ENCODE results near the gene LRRC7.
"Not testable (repeated sequence)": the region's sequence is repeated elsewhere in the genome, so short reads cannot be mapped to it uniquely, and the experiment has no call there.

LRRC7 gene

GRCh38 chr1:69911301-69911801, 343.6 kb downstream of the LRRC7 start:
- DNase-seq, result no peak

- DNase-seq, result no peak
Observed at GRCh38 chr1:69913977-69914376, 346.3 kb downstream of the LRRC7 start.

DNA sequence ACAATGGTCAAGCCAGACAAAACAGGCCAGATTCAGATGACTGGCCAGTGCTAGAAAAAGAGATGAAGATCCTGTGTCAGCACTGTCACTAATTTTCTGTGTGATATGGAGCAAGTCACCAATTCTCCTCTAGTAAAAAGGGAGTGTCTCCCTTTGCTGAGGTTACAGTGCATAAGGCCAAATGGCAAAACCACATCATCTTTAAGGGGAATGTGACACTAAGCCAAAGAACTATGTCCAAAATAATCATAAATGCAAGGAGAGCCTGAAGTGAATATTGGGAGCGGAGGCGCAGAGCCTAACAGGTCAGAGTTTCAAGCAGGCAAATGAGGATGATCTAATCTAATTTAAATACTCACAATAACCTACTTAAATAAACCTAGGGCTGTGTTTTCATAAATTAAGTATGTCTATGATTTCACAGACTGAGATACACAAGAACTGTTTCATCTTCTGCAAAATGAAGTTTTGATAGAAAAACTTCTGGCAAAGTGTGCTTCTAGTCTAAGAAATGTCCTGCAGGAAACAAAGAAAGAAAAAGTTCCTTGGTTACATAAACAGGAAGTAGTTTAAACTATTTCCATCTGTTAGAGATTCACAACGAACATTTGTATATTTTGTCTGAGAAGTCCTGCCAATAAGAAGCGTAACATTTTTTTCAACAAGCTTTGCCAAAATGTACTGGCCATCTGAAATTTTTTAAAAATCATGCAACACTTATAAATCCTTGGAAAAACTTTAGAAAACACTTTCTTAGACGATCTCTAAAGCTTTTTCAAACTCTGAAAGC, 347.4 kb downstream of the LRRC7 start:
- no peak for DNase-seq

- no peak for DNase-seq
Observed at GRCh38 chr1:69919129-69919921, 351.6 kb downstream of the LRRC7 start.

GRCh38 chr1:69919922-69920273, 352.2 kb downstream of the LRRC7 start:
- DNase-seq, result no peak

DNA sequence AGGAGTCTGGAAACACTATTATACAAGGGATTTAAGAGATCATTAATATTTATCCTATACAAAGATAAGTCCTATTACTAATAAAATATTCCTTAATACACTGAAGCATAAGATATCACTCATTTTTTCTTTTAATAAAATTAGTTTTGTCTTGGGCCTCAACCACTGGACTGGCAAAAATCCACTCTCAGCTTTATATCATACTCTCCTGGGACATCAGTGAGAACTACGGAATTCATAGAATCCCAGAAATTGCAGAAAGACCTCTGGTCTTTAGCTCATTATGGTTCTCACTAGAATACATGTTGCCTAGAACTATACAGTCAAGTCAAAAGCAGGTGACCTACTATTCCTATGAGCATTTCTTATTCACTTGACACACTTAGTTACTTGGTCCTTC, 352.7 kb downstream of the LRRC7 start:
- DNase-seq, result no peak

DNA sequence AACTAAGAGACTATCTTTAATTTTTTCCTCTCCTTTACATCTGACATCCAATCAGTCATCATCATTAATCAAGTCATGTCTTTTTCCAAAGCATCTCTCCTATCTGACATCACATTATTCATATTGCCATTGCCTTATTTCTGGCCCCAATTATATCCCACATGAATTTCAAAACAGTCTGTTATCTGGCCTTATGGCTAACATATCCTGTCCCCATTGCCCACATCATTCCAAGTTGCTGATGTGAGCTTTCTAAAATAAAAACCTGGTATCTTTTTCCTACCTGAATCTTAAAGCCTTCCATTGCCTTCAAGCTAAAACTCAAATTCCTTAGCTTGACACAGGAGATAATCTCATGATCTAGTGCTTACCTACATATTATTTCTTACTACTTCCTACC, 353.8 kb downstream of the LRRC7 start:
- no peak for DNase-seq

- not testable (repeated sequence) for DNase-seq
Observed at GRCh38 chr1:69928234-69928633, 360.5 kb downstream of the LRRC7 start.

DNA sequence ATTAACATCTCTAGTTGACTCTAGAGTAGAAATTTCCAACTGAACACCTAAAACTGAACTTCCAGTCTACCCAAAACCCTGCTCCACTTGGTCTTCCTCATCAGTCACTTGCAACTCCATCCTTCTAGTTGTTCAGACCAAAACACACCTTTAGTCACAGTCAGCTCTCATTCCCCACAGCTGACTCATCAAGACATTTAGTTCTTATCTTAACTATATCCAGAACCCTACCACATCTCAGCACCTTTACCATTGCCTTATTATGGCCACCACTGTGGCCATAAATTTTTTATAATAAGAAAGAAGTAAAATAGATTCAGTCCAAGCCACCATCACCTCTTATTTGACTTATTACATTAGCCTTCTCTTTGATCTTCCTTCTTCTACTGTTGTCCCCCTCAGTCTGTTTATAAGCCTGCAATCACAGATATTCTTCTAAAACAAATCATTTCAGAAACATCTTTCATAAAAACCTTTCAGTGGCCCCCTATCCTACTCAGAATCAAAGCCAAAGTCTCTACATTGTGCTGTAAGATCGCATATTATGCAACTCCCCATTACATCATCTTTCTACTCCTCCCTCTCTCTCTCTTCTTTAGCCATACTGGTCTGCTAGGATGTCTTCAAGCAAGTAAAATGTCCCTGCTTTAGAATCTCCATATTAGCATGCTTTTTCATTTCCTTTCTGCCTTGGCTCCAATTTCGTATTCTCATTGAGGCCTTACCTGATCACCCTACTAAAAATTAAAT, 361.8 kb downstream of the LRRC7 start:
- no peak for DNase-seq

- no peak for DNase-seq
Observed at GRCh38 chr1:69930396-69930795, 362.7 kb downstream of the LRRC7 start.

DNA sequence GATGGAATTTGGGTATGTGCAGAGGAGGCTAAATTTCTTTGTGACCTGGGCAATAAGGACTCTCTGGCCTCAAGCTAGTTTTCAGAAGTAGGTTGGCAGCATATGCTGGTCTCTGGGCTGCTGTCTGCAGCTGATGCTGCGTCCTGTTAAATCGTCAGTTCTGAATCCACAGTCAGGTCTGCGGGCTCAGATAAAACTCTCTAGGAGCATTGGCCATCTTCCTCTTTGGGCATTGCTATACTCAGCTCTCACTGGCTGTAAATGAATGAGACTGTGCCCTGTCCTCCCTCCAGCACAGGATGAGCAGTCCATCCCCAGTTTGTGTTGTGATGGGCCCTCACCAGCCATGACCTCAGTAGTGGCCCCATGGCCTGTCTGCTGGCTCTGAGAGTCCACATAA, 365.0 kb downstream of the LRRC7 start:
- DNase-seq, result no peak

- DNase-seq, result no peak
Observed at GRCh38 chr1:69940231-69940630, 372.5 kb downstream of the LRRC7 start.

- no peak for DNase-seq
Observed at GRCh38 chr1:69940816-69941215, 373.1 kb downstream of the LRRC7 start.

GRCh38 chr1:69943030-69943429, 375.3 kb downstream of the LRRC7 start:
- DNase-seq, result no peak

GRCh38 chr1:69946935-69947334, 379.2 kb downstream of the LRRC7 start:
- no peak for DNase-seq

GRCh38 chr1:69947837-69948236, 380.1 kb downstream of the LRRC7 start:
- no peak for DNase-seq

DNA sequence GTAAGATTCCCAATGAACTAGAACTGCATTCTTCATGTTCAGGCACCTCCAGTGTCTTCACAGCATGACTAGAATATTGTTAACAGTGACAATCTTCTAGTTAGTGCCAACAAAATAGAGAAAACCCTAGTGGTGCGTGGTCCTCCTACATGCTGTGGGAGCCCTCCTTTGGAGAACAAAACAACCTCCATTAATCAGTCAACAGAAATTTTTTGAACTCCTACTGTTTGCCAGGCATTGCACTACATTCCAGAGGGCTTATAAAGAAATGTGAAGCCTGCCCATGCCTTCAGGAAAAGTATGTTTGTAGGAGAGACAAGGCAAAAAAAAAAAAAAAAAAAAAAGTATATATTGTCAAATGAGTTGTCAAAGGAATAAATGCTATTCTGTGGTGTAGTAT, 385.0 kb downstream of the LRRC7 start:
- DNase-seq, result no peak

DNA sequence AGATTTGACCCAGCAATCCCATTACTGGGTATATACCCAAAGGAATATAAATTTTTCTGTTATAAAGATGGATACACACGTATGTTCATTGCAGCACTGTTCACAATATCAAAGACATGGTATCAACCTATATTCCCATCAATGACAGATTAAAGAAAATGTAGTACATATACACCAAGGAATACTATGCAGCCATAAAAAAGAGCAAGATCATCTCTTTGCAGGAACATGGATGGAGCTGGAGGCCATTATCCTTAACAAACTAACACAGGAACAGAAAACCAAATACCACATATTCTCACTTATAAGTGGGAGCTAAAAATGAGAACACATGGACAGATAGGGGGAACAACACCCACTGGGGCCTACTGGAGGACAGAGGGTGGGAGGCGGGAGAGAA, 394.7 kb downstream of the LRRC7 start:
- DNase-seq, result not testable (repeated sequence)

DNA sequence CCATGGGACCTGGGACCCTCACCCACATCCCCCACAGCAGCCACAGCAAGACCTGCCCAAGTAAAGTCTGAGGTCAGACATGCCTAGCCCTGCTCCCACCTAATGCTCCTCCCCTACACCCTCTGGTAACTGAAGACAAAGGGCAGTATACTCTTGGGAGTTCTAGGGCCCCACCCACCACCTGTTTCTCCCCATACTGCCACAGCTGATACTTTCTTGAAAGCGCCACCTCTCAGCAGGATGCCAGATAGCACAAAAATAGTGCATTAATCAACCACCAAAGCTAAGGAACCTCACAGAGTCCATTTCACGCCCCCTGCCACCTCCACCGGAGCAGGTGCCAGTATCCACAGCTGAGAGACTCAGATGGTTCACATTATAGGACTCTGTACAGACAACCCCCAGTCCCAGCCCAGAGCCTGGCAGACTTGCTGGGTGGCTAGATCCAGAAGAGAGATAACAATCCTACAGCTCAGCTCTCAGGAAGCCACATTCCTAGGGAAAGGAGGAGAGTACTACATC, 399.6 kb downstream of the LRRC7 start:
- no peak for DNase-seq

DNA sequence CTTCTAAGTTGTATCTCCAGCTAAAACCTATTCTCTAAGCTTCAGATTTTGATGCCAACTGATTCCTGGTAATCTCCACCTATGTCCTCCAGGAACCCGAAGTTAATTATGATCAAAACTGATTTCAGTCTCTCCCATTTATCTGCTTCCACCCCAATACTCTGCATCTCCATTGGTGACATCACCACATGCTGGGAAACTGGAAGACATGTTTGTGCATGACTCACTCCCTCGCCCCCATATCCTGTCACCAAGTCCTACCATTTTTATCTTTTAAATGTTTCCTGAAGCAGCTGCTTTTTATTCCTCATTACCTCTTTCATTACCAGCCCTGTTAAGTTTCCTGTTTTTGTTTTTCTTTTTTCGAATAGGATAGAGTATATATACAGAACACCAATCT, 409.2 kb downstream of the LRRC7 start:
- DNase-seq, result no peak

- no peak for DNase-seq
Observed at GRCh38 chr1:69982992-69983391, 415.3 kb downstream of the LRRC7 start.

GRCh38 chr1:69985376-69985775, 417.7 kb downstream of the LRRC7 start:
- DNase-seq, result no peak

- no peak for DNase-seq
Observed at GRCh38 chr1:69985901-69986439, 418.2 kb downstream of the LRRC7 start.
